ENCODE data around the gene CSGALNACT2.
A peak's percentile ranks its signal among the peaks of the same experiment; 100 is the strongest.

The CSGALNACT2 gene

GRCh38 chr10:43124574-43125273 is 13.5 kb upstream of the CSGALNACT2 start:
- peak; percentile 17 for DNase-seq

- DNase-seq = no peak
Measured at GRCh38 chr10:43125274-43125845, 12.9 kb upstream of the CSGALNACT2 start.

GRCh38 chr10:43125881-43126731 is 12.1 kb upstream of the CSGALNACT2 start:
- DNase-seq = peak; percentile 16

GRCh38 chr10:43126759-43127424 is 11.4 kb upstream of the CSGALNACT2 start:
- DNase-seq = peak; percentile 20

GRCh38 chr10:43127442-43127841 is 10.8 kb upstream of the CSGALNACT2 start:
- DNase-seq = peak; percentile 15

GRCh38 chr10:43128331-43128730 is 9.9 kb upstream of the CSGALNACT2 start:
- DNase-seq = no peak

GRCh38 chr10:43128958-43129706 is 9.1 kb upstream of the CSGALNACT2 start:
- peak; percentile 42 for DNase-seq

GRCh38 chr10:43130770-43131171 is 7.5 kb upstream of the CSGALNACT2 start:
- peak; percentile 23 for DNase-seq

DNA sequence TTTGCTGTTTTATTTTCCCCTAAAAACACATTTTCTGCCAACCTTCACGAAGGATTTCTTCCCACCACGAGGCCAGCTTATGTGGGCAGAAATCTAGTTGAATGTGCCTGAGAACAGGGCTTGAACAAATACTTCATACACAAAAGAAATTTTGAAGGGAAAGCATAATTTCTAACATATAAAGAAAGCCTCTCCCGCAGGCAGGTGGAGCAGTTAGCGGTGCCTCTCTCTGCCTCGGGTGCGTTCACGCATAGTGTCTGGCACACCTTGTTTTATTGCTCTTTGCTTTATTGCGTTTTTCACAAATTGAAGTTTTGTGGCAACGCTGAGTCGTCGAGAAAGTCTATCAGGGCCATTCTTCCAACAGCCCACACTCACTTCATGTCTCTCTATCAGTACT is 7.0 kb upstream of the CSGALNACT2 start:
- no peak for DNase-seq

DNA sequence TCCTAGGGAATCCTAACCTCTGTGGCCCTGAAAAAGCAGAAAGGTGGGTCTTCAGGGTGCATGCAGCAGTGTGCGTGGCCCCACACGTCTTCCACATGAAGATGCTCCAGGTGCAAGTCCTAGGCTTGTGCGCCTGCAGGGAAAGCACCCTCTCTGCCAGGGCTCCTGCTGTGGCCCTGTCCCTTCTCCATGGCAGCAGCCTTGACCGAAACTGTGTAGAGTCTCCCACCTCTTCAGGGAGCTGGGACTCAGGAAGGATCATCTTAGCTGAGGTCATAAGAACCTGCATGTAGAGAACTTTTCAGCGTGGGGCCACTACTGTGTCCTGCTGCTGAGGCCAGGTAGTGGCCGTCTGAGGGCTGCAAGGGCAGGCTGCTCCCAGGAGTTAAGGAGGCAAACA is 6.3 kb upstream of the CSGALNACT2 start:
- no peak for DNase-seq

- no peak for DNase-seq
Measured at GRCh38 chr10:43132867-43133787, 5.1 kb upstream of the CSGALNACT2 start.

DNA sequence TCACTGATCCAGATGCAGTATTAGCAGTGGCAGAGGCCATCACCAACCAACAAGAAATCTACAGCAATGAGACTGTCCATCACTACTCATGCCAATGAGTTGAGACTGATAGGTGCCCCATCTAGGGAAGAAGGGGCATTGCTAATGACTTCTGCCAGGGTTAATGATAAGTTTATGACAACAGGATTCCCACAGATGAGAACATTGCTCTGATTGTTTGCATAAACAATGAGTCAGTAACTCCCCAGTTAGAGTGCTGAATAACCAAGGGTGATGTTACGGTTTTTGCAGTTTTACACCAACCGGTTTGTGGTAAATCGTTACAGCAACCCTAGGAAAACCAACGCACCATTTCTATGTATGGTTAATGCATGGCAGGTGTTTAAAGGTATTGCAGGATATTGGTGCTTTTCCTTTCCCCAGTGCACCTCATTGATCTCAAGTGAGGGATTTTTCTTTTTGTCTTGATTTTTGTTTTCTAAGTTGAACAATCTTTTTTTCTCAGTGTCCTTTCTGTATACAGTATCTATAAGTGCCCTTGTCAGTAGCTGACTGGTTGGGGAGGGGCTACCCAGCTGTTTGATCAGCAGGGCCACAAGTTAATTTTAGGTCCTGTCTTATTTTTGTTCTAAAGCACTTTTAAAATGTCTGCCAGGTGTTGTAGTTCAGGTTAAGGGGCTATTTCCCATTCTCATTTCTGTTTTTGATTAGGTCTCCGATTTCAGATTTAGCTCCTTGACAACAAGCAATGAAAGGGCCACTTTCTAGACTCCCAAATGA is 3.9 kb upstream of the CSGALNACT2 start:
- DNase-seq = no peak

DNA sequence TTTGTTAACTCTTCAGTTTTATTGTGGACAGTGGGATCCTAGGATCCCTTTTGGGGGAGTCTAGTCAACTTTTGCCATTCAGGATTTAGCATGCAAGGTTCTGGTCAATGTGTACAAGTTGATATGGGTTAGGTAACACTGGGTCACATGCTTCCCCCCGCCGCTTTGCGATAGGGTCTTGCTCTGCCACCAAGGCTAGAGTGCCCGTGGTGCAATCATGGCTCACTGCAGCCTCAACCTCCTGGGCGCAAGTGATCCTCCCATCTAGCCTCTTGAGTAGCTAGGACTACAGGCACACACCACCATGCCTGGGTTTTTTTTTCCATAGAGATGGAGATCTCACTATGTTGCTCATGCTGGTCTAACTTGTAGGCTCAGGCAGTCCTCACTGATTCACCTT is 3.2 kb upstream of the CSGALNACT2 start:
- no peak for DNase-seq

DNA sequence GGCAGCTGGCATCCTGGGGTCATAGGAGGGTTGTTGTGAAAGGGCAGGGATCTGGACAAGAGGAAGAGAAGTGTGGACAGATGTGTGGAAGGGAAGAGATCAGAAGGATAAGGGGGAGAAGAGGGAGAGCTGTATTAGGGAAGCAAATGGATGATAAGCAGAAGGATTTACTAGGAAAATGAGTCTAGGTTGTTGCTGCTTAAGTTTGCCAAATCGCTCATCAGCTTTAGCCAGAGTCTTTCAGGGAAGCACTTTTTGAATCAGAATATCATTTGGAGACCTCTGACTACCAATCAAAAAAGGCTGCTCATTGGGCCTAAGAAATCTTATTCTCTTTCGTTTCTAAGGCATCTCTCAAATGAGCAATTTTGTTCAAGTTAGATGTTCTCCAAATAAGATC is 2.6 kb upstream of the CSGALNACT2 start:
- no peak for DNase-seq

DNA sequence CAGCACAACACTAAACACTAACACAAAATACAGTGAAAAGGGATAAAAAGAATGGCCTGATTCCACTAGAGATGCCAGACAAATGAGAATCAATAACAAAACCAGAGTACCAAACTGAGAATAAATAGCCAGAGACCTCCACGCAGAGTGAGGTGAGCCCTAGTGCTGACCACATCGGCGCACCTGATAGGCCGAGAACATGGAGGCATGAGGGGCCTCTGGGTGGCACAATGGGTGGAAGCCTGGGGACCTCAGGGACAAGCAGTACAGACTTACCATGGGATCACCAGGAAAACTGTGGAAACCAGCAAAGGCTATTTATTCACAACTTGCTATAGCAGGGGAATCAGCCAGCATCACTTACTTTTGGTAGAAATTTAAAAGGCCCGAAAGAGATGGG is 1.8 kb upstream of the CSGALNACT2 start:
- no peak for DNase-seq

DNA sequence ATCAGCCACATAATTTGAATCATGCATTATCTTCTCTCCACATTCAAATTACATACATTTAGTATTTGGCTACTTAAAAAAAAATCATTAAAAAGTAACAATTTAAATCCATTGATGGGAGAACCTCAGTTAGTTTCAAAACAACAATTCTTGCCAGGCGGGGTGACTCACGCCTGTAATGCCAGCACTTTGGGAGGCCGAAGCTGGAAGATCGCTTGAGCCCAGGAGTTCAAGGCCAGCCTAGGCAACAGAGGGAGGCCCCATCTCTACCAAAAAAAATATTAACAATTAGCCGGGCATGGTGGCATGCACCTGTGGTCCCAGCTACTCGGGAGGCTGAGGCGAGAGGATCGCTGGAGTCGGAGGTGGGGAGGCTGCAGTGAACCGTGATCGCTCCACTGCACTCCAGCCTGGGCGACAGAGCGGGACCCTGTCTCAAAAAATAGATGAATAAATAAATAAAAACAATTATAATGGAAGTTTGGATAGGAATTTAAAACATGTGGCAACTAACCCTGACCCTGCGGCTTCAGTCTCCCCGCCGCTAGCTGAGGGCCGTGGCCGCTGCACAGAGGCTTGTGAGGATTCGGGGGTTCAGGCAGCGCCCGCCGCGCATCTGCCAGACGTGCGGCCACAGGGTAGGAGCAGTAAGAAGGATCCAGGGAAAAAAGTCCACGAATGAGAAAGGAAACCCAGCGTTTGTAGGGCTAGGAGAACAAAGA is 1.1 kb upstream of the CSGALNACT2 start:
- peak; percentile 21 for DNase-seq

GRCh38 chr10:43137717-43138020 is 576 bp upstream of the CSGALNACT2 start:
- peak; percentile 69 for DNase-seq

DNA sequence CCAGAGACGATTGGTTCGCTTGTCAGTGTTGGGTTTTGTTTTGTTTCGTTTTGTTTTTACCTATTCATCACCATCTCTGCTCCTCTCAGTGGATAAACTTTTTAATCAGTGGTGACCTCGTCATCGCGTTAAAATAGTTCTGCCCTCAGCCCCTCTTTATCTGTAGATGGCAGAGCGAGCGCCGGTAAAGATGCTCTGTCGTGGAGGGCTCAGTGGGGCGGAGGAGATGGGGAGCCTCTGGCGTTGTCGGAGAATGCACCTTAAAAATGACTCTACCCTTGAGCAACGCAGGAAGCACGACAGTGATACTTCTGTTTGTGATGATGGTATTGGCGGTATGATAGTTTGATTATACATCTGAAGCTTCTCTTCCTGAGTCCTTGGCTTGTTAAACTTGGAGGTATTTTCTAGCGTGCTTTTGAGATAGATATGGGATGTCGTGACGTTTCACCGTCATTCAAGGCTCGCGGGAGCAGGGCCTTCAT is 554 bp downstream of the CSGALNACT2 start:
- DNase-seq = peak; percentile 73

DNA sequence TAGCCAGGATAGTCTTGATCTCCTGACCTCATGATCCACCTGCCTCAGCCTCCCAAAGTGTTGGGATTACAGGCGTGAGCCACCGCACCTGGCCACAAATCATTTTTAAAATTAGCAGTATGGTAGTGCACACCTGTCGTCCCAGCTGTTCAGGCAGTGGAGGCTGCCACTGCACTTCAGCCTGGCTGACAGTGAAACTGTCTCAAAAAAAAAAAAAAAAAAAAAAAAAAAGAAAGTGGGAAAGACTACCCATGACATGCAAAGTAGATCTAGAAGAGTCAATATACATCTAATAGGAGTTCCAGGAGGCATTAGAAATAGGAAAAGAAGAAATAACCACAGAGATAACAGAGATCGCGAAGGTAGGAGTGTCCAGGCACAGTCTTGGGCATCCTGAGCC is 3.2 kb downstream of the CSGALNACT2 start:
- DNase-seq = no peak

DNA sequence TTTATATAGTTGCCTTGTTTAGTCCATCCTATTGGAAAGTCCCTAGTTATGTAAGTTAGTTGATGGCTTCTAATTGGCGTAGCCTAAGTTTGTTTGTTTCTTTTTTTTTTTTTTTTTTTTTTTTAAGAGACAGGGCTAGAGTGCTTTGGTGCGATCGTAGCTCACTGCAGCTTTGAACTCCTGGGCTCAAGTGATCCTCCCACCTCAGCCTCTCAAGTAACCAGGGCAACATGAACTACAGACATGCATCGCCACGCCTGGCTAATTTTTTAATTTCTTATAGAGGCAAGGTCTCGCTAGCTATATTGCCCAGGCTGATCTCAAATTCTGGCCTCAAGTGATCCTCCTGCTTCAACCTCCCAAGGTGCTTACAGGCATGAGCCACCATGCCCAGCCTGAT is 7.1 kb downstream of the CSGALNACT2 start:
- no peak for DNase-seq

All from stimulated activated CD8-positive, alpha-beta memory T cell treated with anti-CD3 and anti-CD28 coated beads, Interleukin-4, amount 100 ng/mL, for 48 hours (primary cell).